MM.1S (cell line): ENCODE measurements around the gene SH3BP2.

ENCODE experiments used
- CTCF ChIP-seq: fragments of 300-600 bp; sonication (generic); IDR thresholded peaks from 2 replicates; pipeline ENCODE4 v1.5.1; 2016; ENCODE audit warnings: antibody characterized with exemption, low read length, mixed read lengths
- EZH2 ChIP-seq: fragments of 300-600 bp; sonication (generic); optimal IDR thresholded peaks from 2 replicates; pipeline ENCODE3; 2017; ENCODE audit warnings: low read depth, mild to moderate bottlenecking, antibody characterized with exemption, low read length, mixed read lengths

GRCh38 chr4:2834001-2834921 is 41.4 kb downstream of the SH3BP2 start:
- TF ChIP-seq CTCF, result no peak
- no peak for TF ChIP-seq EZH2
